Spleen (tissue), 7 donors: ENCODE results near the gene CIDEB.
A peak's percentile ranks its signal among the peaks of the same experiment; 100 is the strongest.

ENCODE experiments used
- POLR2A ChIP-seq, 3 donors: fragments of 450-650 bp; IDR thresholded peaks; one replicate each; pipeline ENCODE4 v1.5.1; 2017; ENCODE audit warnings: antibody characterized with exemption in 3 of 3, mild to moderate bottlenecking in 1 of 3
- POLR2AphosphoS5 ChIP-seq, 3 donors: sonication (generic); formaldehyde crosslinking; IDR thresholded peaks; one replicate each; pipeline ENCODE4 v1.5.1; 2017; ENCODE audit warnings: antibody characterized with exemption in 3 of 3
- TF ChIP-seq, protein P1 (sequence below), 11 experiments: fragments of 200-600 bp in 7 of 11; fragments of 450-650 bp in 4 of 11; sonication (generic) in 4 of 11; IDR thresholded peaks in 8 of 11; conservative IDR thresholded peaks in 3 of 11; 1 replicate in 7 of 11; 2 replicates in 4 of 11; pipeline versions ENCODE4 v1.4.0 to v1.8.0; 2016 to 2021; ENCODE audit warnings: antibody characterized with exemption in 11 of 11, inconsistent platforms in 4 of 11, mild to moderate bottlenecking in 1 of 11
- donor health status: DM: no; HTN: no; CAD: no; lungs with moderate emphysema.
- donor health status: DM: no; HTN: no; CAD: no.
- donor health status: DM: no; HTN: no; CAD: no.

DNA sequence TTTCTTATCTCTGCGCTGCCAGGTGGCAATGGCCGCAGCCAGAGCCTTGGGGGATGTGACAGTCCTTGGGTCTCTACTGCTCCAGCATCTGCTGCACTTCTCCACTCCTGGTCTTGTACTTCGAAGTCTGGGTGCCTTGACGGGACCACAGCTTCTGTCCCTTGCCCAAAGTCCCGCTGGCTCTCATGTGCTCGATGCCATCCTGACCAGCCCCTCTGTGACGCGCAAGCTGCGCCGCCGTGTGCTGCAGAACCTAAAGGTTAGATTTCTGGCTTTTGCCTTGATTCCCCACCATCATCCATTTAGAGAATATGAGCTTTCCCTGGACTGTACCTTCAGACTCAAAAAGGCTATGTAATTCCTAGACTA is 3.8 kb downstream of the CIDEB start:
- TF ChIP-seq, protein P1, sequence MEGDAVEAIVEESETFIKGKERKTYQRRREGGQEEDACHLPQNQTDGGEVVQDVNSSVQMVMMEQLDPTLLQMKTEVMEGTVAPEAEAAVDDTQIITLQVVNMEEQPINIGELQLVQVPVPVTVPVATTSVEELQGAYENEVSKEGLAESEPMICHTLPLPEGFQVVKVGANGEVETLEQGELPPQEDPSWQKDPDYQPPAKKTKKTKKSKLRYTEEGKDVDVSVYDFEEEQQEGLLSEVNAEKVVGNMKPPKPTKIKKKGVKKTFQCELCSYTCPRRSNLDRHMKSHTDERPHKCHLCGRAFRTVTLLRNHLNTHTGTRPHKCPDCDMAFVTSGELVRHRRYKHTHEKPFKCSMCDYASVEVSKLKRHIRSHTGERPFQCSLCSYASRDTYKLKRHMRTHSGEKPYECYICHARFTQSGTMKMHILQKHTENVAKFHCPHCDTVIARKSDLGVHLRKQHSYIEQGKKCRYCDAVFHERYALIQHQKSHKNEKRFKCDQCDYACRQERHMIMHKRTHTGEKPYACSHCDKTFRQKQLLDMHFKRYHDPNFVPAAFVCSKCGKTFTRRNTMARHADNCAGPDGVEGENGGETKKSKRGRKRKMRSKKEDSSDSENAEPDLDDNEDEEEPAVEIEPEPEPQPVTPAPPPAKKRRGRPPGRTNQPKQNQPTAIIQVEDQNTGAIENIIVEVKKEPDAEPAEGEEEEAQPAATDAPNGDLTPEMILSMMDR (IDR thresholded peaks at IDR 0.05 in 8 of 11, conservative IDR thresholded peaks at IDR 0.05 in 3 of 11), result no peak
- TF ChIP-seq POLR2A (IDR thresholded peaks at IDR 0.05), result no peak
- peak in 1 of 3 donors; percentile 35 for TF ChIP-seq POLR2AphosphoS5 (IDR thresholded peaks at IDR 0.05)
